ENCODE measurements around the gene NHLH2. TPM values are rescaled to one million over a fixed set of nuclear protein-coding genes. Genes with fewer than 3 reads are reported as not detected.

NHLH2 gene
- polyA plus RNA-seq, 4 donors: not detected

GRCh38 chr1:115874904-115875303 is 34.0 kb upstream of the NHLH2 start:
- no peaks in the 10 kb centered on the region for H3K4me1 ChIP-seq (ENCODE audit: control insufficient read depth in 3 of 3, insufficient read depth in 2 of 3, low read depth in 1 of 3, low read length in 2 of 3)
- no peaks in the 10 kb centered on the region for H3K9me3 ChIP-seq (ENCODE audit: control insufficient read depth in 2 of 2, insufficient read depth in 1 of 2, low read depth in 1 of 2, low read length in 1 of 2)
- peaks cover 0 to 15% (median 0%) of the 10 kb centered on the region in 3 donors for H3K27me3 ChIP-seq (ENCODE audit: control insufficient read depth in 3 of 3, insufficient read depth in 3 of 3, low read length in 3 of 3)
- H3K27ac ChIP-seq (ENCODE audit: low read depth in 1 of 3, low read length in 2 of 3): no peak overlapping the region
- no peak for DNase-seq
- WGBS, 3 donors: 75 to 83% (median 80%) methylated on average over 5 of the region's 5 CpGs
- FAIRE-seq: no peak
- H3K36me3 ChIP-seq (ENCODE audit: control insufficient read depth in 3 of 3, insufficient read depth in 2 of 3, low read depth in 1 of 3, low read length in 3 of 3): no peaks in the 10 kb centered on the region
- no peak overlapping the region for H3K4me3 ChIP-seq (ENCODE audit: low read depth in 1 of 3, low read length in 3 of 3)

- H3K27me3 ChIP-seq (ENCODE audit: control insufficient read depth in 3 of 3, insufficient read depth in 3 of 3, low read length in 3 of 3): peaks cover 0 to 15% (median 0%) of the 10 kb centered on the region in 3 donors
- DNase-seq (no peak), FAIRE-seq (no peak)
- H3K36me3 ChIP-seq (ENCODE audit: control insufficient read depth in 3 of 3, insufficient read depth in 2 of 3, low read depth in 1 of 3, low read length in 3 of 3): no peaks in the 10 kb centered on the region
- H3K27ac ChIP-seq (ENCODE audit: low read depth in 1 of 3, low read length in 2 of 3): no peak overlapping the region
- H3K4me3 ChIP-seq (ENCODE audit: low read depth in 1 of 3, low read length in 3 of 3): no peak overlapping the region
- no peaks in the 10 kb centered on the region for H3K9me3 ChIP-seq (ENCODE audit: control insufficient read depth in 2 of 2, insufficient read depth in 1 of 2, low read depth in 1 of 2, low read length in 1 of 2)
- H3K4me1 ChIP-seq (ENCODE audit: control insufficient read depth in 3 of 3, insufficient read depth in 2 of 3, low read depth in 1 of 3, low read length in 2 of 3): no peaks in the 10 kb centered on the region
- WGBS, 3 donors: 70 to 79% (median 72%) methylated on average over 4 of the region's 4 CpGs
Observed at GRCh38 chr1:115874497-115874896, 33.6 kb upstream of the NHLH2 start.

GRCh38 chr1:115873184-115873583 is 32.3 kb upstream of the NHLH2 start:
- WGBS, 3 donors: 37 to 58% (median 46%) methylated on average over 2 of the region's 2 CpGs
- Histone ChIP-seq H3K9me3 (ENCODE audit: control insufficient read depth in 2 of 2, insufficient read depth in 1 of 2, low read depth in 1 of 2, low read length in 1 of 2) (no peaks in the 10 kb centered on the region), H3K27ac (ENCODE audit: low read depth in 1 of 3, low read length in 2 of 3) (no peak overlapping the region), H3K4me3 (ENCODE audit: low read depth in 1 of 3, low read length in 3 of 3) (no peak overlapping the region), H3K36me3 (ENCODE audit: control insufficient read depth in 3 of 3, insufficient read depth in 2 of 3, low read depth in 1 of 3, low read length in 3 of 3) (no peaks in the 10 kb centered on the region), H3K27me3 (ENCODE audit: control insufficient read depth in 3 of 3, insufficient read depth in 3 of 3, low read length in 3 of 3) (peaks cover 0 to 12% (median 0%) of the 10 kb centered on the region in 3 donors), H3K4me1 (ENCODE audit: control insufficient read depth in 3 of 3, insufficient read depth in 2 of 3, low read depth in 1 of 3, low read length in 2 of 3) (no peaks in the 10 kb centered on the region)
- DNase-seq (no peak), FAIRE-seq (no peak)

GRCh38 chr1:115869064-115869463 is 28.1 kb upstream of the NHLH2 start:
- no peak overlapping the region for H3K27ac ChIP-seq (ENCODE audit: low read depth in 1 of 3, low read length in 2 of 3)
- DNase-seq (no peak), FAIRE-seq (no peak)
- no peak overlapping the region for H3K4me3 ChIP-seq (ENCODE audit: low read depth in 1 of 3, low read length in 3 of 3)
- WGBS, 3 donors: 61 to 74% (median 61%) methylated on average over 5 of the region's 5 CpGs
- no peaks in the 10 kb centered on the region for H3K36me3 ChIP-seq (ENCODE audit: control insufficient read depth in 3 of 3, insufficient read depth in 2 of 3, low read depth in 1 of 3, low read length in 3 of 3)
- H3K4me1 ChIP-seq (ENCODE audit: control insufficient read depth in 3 of 3, insufficient read depth in 2 of 3, low read depth in 1 of 3, low read length in 2 of 3): no peaks in the 10 kb centered on the region
- H3K27me3 ChIP-seq (ENCODE audit: control insufficient read depth in 3 of 3, insufficient read depth in 3 of 3, low read length in 3 of 3): peaks cover 0 to 6% (median 0%) of the 10 kb centered on the region in 3 donors
- H3K9me3 ChIP-seq (ENCODE audit: control insufficient read depth in 2 of 2, insufficient read depth in 1 of 2, low read depth in 1 of 2, low read length in 1 of 2): no peaks in the 10 kb centered on the region

- Histone ChIP-seq H3K9me3 (ENCODE audit: control insufficient read depth in 2 of 2, insufficient read depth in 1 of 2, low read depth in 1 of 2, low read length in 1 of 2) (no peaks in the 10 kb centered on the region), H3K36me3 (ENCODE audit: control insufficient read depth in 3 of 3, insufficient read depth in 2 of 3, low read depth in 1 of 3, low read length in 3 of 3) (no peaks in the 10 kb centered on the region), H3K27ac (ENCODE audit: low read depth in 1 of 3, low read length in 2 of 3) (no peak overlapping the region), H3K4me1 (ENCODE audit: control insufficient read depth in 3 of 3, insufficient read depth in 2 of 3, low read depth in 1 of 3, low read length in 2 of 3) (no peaks in the 10 kb centered on the region), H3K27me3 (ENCODE audit: control insufficient read depth in 3 of 3, insufficient read depth in 3 of 3, low read length in 3 of 3) (no peaks in the 10 kb centered on the region), H3K4me3 (ENCODE audit: low read depth in 1 of 3, low read length in 3 of 3) (no peak overlapping the region)
- no peak for FAIRE-seq
- no peak for DNase-seq
- 56 to 80% (median 71%) methylated on average over 1 of the region's 1 CpG for WGBS, 3 donors
Observed at GRCh38 chr1:115867216-115867615, 26.3 kb upstream of the NHLH2 start.

GRCh38 chr1:115865704-115866380 is 24.9 kb upstream of the NHLH2 start:
- Histone ChIP-seq H3K4me3 (ENCODE audit: low read depth in 1 of 3, low read length in 3 of 3) (no peak overlapping the region), H3K27me3 (ENCODE audit: control insufficient read depth in 3 of 3, insufficient read depth in 3 of 3, low read length in 3 of 3) (no peaks in the 10 kb centered on the region), H3K4me1 (ENCODE audit: control insufficient read depth in 3 of 3, insufficient read depth in 2 of 3, low read depth in 1 of 3, low read length in 2 of 3) (no peaks in the 10 kb centered on the region), H3K9me3 (ENCODE audit: control insufficient read depth in 2 of 2, insufficient read depth in 1 of 2, low read depth in 1 of 2, low read length in 1 of 2) (no peaks in the 10 kb centered on the region), H3K27ac (ENCODE audit: low read depth in 1 of 3, low read length in 2 of 3) (no peak overlapping the region), H3K36me3 (ENCODE audit: control insufficient read depth in 3 of 3, insufficient read depth in 2 of 3, low read depth in 1 of 3, low read length in 3 of 3) (no peaks in the 10 kb centered on the region)
- WGBS, 3 donors: 53 to 66% (median 56%) methylated on average over 4 of the region's 4 CpGs
- no peak for FAIRE-seq
- DNase-seq: no peak

GRCh38 chr1:115862403-115862802 is 21.5 kb upstream of the NHLH2 start:
- H3K9me3 ChIP-seq (ENCODE audit: control insufficient read depth in 2 of 2, insufficient read depth in 1 of 2, low read depth in 1 of 2, low read length in 1 of 2): no peaks in the 10 kb centered on the region
- no peaks in the 10 kb centered on the region for H3K36me3 ChIP-seq (ENCODE audit: control insufficient read depth in 3 of 3, insufficient read depth in 2 of 3, low read depth in 1 of 3, low read length in 3 of 3)
- DNase-seq (no peak), FAIRE-seq (no peak)
- no peaks in the 10 kb centered on the region for H3K4me1 ChIP-seq (ENCODE audit: control insufficient read depth in 3 of 3, insufficient read depth in 2 of 3, low read depth in 1 of 3, low read length in 2 of 3)
- no peak overlapping the region for H3K27ac ChIP-seq (ENCODE audit: low read depth in 1 of 3, low read length in 2 of 3)
- H3K27me3 ChIP-seq (ENCODE audit: control insufficient read depth in 3 of 3, insufficient read depth in 3 of 3, low read length in 3 of 3): no peaks in the 10 kb centered on the region
- H3K4me3 ChIP-seq (ENCODE audit: low read depth in 1 of 3, low read length in 3 of 3): no peak overlapping the region
- WGBS, 3 donors: 69 to 82% (median 71%) methylated on average over 7 of the region's 7 CpGs

- 48 to 67% (median 60%) methylated on average over 2 of the region's 2 CpGs for WGBS, 3 donors
- FAIRE-seq (no peak), DNase-seq (no peak)
- H3K27ac ChIP-seq (ENCODE audit: low read depth in 1 of 3, low read length in 2 of 3): no peak overlapping the region
- no peaks in the 10 kb centered on the region for H3K4me1 ChIP-seq (ENCODE audit: control insufficient read depth in 3 of 3, insufficient read depth in 2 of 3, low read depth in 1 of 3, low read length in 2 of 3)
- no peak overlapping the region for H3K4me3 ChIP-seq (ENCODE audit: low read depth in 1 of 3, low read length in 3 of 3)
- H3K9me3 ChIP-seq (ENCODE audit: control insufficient read depth in 2 of 2, insufficient read depth in 1 of 2, low read depth in 1 of 2, low read length in 1 of 2): no peaks in the 10 kb centered on the region
- peaks cover 0 to 8% (median 4%) of the 10 kb centered on the region in 3 donors for H3K27me3 ChIP-seq (ENCODE audit: control insufficient read depth in 3 of 3, insufficient read depth in 3 of 3, low read length in 3 of 3)
- H3K36me3 ChIP-seq (ENCODE audit: control insufficient read depth in 3 of 3, insufficient read depth in 2 of 3, low read depth in 1 of 3, low read length in 3 of 3): no peaks in the 10 kb centered on the region
Observed at GRCh38 chr1:115854005-115854404, 13.1 kb upstream of the NHLH2 start.

- FAIRE-seq (no peak), DNase-seq (no peak)
- 86 to 88% (median 86%) methylated on average over 2 of the region's 2 CpGs for WGBS, 3 donors
Observed at GRCh38 chr1:115850937-115851336, 10.0 kb upstream of the NHLH2 start.

More at GRCh38 chr1:115850937-115851336, 10.0 kb upstream of the NHLH2 start:
- peaks cover 0 to 8% (median 6%) of the 10 kb centered on the region in 3 donors for H3K27me3 ChIP-seq (ENCODE audit: control insufficient read depth in 3 of 3, insufficient read depth in 3 of 3, low read length in 3 of 3)
- no peak overlapping the region for H3K27ac ChIP-seq (ENCODE audit: low read depth in 1 of 3, low read length in 2 of 3)
- no peaks in the 10 kb centered on the region for H3K36me3 ChIP-seq (ENCODE audit: control insufficient read depth in 3 of 3, insufficient read depth in 2 of 3, low read depth in 1 of 3, low read length in 3 of 3)
- H3K4me3 ChIP-seq (ENCODE audit: low read depth in 1 of 3, low read length in 3 of 3): no peak overlapping the region
- no peaks in the 10 kb centered on the region for H3K9me3 ChIP-seq (ENCODE audit: control insufficient read depth in 2 of 2, insufficient read depth in 1 of 2, low read depth in 1 of 2, low read length in 1 of 2)
- H3K4me1 ChIP-seq (ENCODE audit: control insufficient read depth in 3 of 3, insufficient read depth in 2 of 3, low read depth in 1 of 3, low read length in 2 of 3): no peaks in the 10 kb centered on the region

Data from small intestine (tissue), 7 donors.